Stimulated activated CD4-positive, alpha-beta T cell treated with anti-CD3 and anti-CD28 coated beads, TNF-alpha, amount 100 ng/mL, for 1 hour (primary cell): ENCODE measurements around the gene ADH7.
"Not testable (repeated sequence)": the region's sequence is repeated elsewhere in the genome, so short reads cannot be mapped to it uniquely, and the experiment has no call there.

Source experiments
- DNase-seq, 3 donors: peaks; one replicate each; pipeline ENCODE4 v3.0.0-alpha.2; 2020; ENCODE audit warnings: low read depth in 3 of 3, low spot score in 1 of 3

Gene ADH7

GRCh38 chr4:99382745-99383360 is 52.3 kb downstream of the ADH7 start:
- no peak for DNase-seq

GRCh38 chr4:99381588-99382175 is 53.5 kb downstream of the ADH7 start:
- no peak for DNase-seq

DNA sequence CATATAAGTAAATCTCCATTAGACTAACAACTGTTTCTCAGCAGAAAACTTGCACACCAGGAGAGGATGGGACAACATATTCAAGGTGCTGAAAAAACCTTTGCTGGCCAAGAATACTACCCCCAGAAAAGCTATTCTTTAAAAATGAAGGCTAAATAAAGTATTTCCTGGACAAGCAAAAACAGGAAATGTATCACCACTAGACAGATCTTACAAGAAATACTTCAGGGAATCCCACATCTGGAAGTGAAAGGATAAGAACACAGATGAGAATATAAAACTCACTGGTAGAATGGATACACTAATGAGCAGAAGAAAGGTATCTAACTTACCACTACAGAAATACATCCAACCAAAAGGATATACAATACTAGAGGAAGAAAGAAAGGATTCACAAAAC is 55.6 kb downstream of the ADH7 start:
- DNase-seq: no peak

DNA sequence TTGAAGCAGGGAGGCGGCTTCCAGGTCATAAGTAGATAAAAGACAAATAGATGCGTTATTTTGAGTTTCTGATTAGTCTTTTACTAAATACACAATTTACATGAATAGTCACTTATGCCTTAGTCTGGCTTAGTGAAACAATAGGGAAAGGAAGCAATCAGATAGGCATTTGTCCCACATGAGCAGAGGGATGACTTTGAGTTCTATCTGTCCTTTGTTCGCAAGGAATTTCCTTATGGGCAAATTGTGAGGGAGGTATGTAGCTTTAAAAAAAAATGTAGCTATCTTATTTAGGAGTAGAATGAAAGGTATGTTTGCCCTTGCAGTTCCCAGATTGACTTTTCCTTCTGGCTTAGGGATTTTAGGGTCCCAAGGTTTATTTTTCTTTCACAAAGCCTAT is 56.3 kb downstream of the ADH7 start:
- no peak for DNase-seq

- DNase-seq: not testable (repeated sequence)
Measured at GRCh38 chr4:99377341-99377740, 57.8 kb downstream of the ADH7 start.

GRCh38 chr4:99372464-99372863 is 62.7 kb downstream of the ADH7 start:
- not testable (repeated sequence) for DNase-seq

DNA sequence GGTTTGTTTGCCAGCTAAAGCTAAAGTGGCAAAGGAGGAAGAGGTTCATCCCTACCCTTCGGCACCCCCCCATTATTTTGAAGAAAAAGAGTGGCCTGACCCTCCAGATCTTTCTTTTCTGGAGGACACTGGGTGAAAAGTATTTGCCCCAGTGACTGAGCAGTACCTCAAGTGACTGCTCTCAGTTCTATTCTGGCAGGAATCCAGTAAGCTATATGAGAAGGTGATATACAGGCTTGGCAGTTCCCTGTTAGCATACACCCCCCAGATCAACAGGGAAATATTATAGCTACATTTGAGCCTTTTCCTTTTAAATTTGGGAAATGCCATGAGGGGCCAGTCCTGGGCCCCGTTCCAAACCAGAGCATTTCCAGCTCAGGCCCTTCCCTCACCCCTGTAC is 67.3 kb downstream of the ADH7 start:
- DNase-seq: not testable (repeated sequence)

DNA sequence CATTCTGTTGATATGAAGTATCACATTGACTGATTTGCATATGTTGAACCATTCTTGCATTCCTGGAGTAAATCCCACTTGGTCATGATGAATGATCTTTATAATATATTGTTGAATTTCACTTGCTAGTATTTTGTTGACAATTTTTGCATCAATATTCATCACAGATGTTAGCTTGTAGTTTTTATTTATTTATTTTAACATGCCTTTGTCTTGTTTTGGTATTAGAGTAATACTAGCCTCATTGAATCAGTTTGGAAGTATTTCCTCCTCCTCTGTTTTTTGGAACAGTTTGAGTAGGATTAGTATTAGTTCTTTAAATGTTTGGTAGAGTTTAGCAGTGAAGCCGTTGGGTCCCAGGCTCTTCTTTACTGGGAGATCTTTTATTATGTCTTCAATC is 68.7 kb downstream of the ADH7 start:
- no peak for DNase-seq

GRCh38 chr4:99362768-99363167 is 72.4 kb downstream of the ADH7 start:
- DNase-seq: no peak
